ENCODE data around the gene KLF7. TPM values are rescaled to one million over a fixed set of nuclear protein-coding genes. Genes with fewer than 3 reads are reported as not detected.

Gene KLF7
- total RNA-seq, result 8.1 and 12.2 TPM in 2 replicates
- 11.5 TPM for polyA plus RNA-seq (2012)

GRCh38 chr2:207165121-207166038 lies at the start of gene KLF7:
Gene KLF7 (minus strand): TSS chr2:207165948. CDS start chr2:207165568, 380 bp downstream.
- peak; percentile 57 for DNase-seq (ENCODE audit: low read depth)

GRCh38 chr2:207215308-207215707 lies 49.6 kb upstream of the KLF7 start:
- DNase-seq (ENCODE audit: low read depth), result no peak

- no peak for DNase-seq (ENCODE audit: low read depth)
Observed at GRCh38 chr2:207214446-207214845, 48.7 kb upstream of the KLF7 start.

- DNase-seq (ENCODE audit: low read depth), result no peak
Observed at GRCh38 chr2:207206011-207206410, 40.3 kb upstream of the KLF7 start.

GRCh38 chr2:207205173-207205957 lies 39.6 kb upstream of the KLF7 start:
- DNase-seq (ENCODE audit: low read depth), result no peak

GRCh38 chr2:207203056-207203455 lies 37.3 kb upstream of the KLF7 start:
- no peak for DNase-seq (ENCODE audit: low read depth)

GRCh38 chr2:207202645-207203044 lies 36.9 kb upstream of the KLF7 start:
- DNase-seq (ENCODE audit: low read depth), result peak; percentile 75

GRCh38 chr2:207201416-207201815 lies 35.7 kb upstream of the KLF7 start:
- DNase-seq (ENCODE audit: low read depth), result no peak

- DNase-seq (ENCODE audit: low read depth), result no peak
Observed at GRCh38 chr2:207200136-207200535, 34.4 kb upstream of the KLF7 start.

- no peak for DNase-seq (ENCODE audit: low read depth)
Observed at GRCh38 chr2:207194028-207194427, 28.3 kb upstream of the KLF7 start.

GRCh38 chr2:207188626-207189419 lies 23.1 kb upstream of the KLF7 start:
- DNase-seq (ENCODE audit: low read depth), result peak; percentile 63

- no peak for DNase-seq (ENCODE audit: low read depth)
Observed at GRCh38 chr2:207185372-207185771, 19.6 kb upstream of the KLF7 start.

- no peak for DNase-seq (ENCODE audit: low read depth)
Observed at GRCh38 chr2:207184768-207185167, 19.0 kb upstream of the KLF7 start.

- DNase-seq (ENCODE audit: low read depth), result no peak
Observed at GRCh38 chr2:207184348-207184747, 18.6 kb upstream of the KLF7 start.

GRCh38 chr2:207183506-207183905 lies 17.8 kb upstream of the KLF7 start:
- DNase-seq (ENCODE audit: low read depth), result no peak

GRCh38 chr2:207182911-207183310 lies 17.2 kb upstream of the KLF7 start:
- DNase-seq (ENCODE audit: low read depth), result no peak

- no peak for DNase-seq (ENCODE audit: low read depth)
Observed at GRCh38 chr2:207181526-207182274, 16.0 kb upstream of the KLF7 start.

- no peak for DNase-seq (ENCODE audit: low read depth)
Observed at GRCh38 chr2:207180741-207181140, 15.0 kb upstream of the KLF7 start.

GRCh38 chr2:207176247-207176646 lies 10.5 kb upstream of the KLF7 start:
- DNase-seq (ENCODE audit: low read depth), result no peak

- DNase-seq (ENCODE audit: low read depth), result no peak
Observed at GRCh38 chr2:207173641-207174040, 7.9 kb upstream of the KLF7 start.
